ENCODE measurements around the gene TRIM56. TPM values are rescaled to one million over a fixed set of nuclear protein-coding genes. Genes with fewer than 3 reads are reported as not detected.

The TRIM56 gene
- total and polyA plus RNA-seq, 2 of the 13 experiments (the other 11 are each of a cell fraction or from before 2014, with no cell fraction given), result 3.2 to 7.1 TPM

- TF ChIP-seq ZNF574 (CRISPR knock-in tag; IDR thresholded peaks at IDR 0.05) (peak; percentile 35; the same call in 1 of the 2 replicates), ZBTB1 (CRISPR knock-in tag; IDR thresholded peaks at IDR 0.05; ENCODE audit: borderline replicate concordance) (no peak), ATF5 (CRISPR knock-in tag; IDR thresholded peaks at IDR 0.05; ENCODE audit: low read depth) (no peak), ZFP62 (CRISPR knock-in tag; IDR thresholded peaks at IDR 0.05) (no peak), IRX3 (CRISPR knock-in tag; IDR thresholded peaks at IDR 0.05; ENCODE audit: borderline replicate concordance, low read depth) (no peak), LBX2 (CRISPR knock-in tag; IDR thresholded peaks at IDR 0.05; ENCODE audit: borderline replicate concordance) (no peak), ZNF546 (CRISPR knock-in tag; conservative IDR thresholded peaks at IDR 0.05) (no peak), BCL6 (CRISPR knock-in tag; IDR thresholded peaks at IDR 0.05) (peak; percentile 71), MTF2 (CRISPR knock-in tag; IDR thresholded peaks at IDR 0.05; ENCODE audit: borderline replicate concordance) (no peak), ZNF329 (CRISPR knock-in tag; IDR thresholded peaks at IDR 0.05; ENCODE audit: low read depth) (no peak), HBP1 (CRISPR knock-in tag; IDR thresholded peaks at IDR 0.05; ENCODE audit: low read depth) (no peak), TRIM24 (CRISPR knock-in tag; IDR thresholded peaks at IDR 0.05) (no peak), POLR2G (IDR thresholded peaks at IDR 0.05; ENCODE audit: low read depth, low read length) (peak; percentile 60), STAT5B (CRISPR knock-in tag; IDR thresholded peaks at IDR 0.05) (no peak), PREB (CRISPR knock-in tag; IDR thresholded peaks at IDR 0.05) (no peak), ZNF383 (CRISPR knock-in tag; IDR thresholded peaks at IDR 0.05; ENCODE audit: borderline replicate concordance) (no peak), ZNF724P (CRISPR knock-in tag; IDR thresholded peaks at IDR 0.05; ENCODE audit: borderline replicate concordance) (no peak), GTF3A (CRISPR knock-in tag; conservative IDR thresholded peaks at IDR 0.05) (no peak), CREBL2 (CRISPR knock-in tag; IDR thresholded peaks at IDR 0.05; ENCODE audit: borderline replicate concordance) (no peak), ATF7-NPFF (CRISPR knock-in tag; IDR thresholded peaks at IDR 0.05; ENCODE audit: low read depth) (no peak), ZBTB34 (CRISPR knock-in tag; IDR thresholded peaks at IDR 0.05) (no peak)
Measured at GRCh38 chr7:101124376-101125056, 39.2 kb downstream of the TRIM56 start (continued).
